Activated CD4-positive, alpha-beta T cell treated with anti-CD3 and anti-CD28 coated beads for 36 hours (primary cell): Measurements from ENCODE around the gene EZH1. TPM values are rescaled to one million over a fixed set of nuclear protein-coding genes. Genes with fewer than 3 reads are reported as not detected.
A peak's percentile ranks its signal among the peaks of the same experiment; 100 is the strongest.

Source experiments
- ATAC-seq: fragments of 200-7000 bp; cut with Tn5 transposase; one replicate; pipeline ENCODE4 v1.10.0; 2021; ENCODE audit warnings: mild to moderate bottlenecking, moderate library complexity
- CTCF ChIA-PET: fragments of 350-600 bp; sonication (Branson Sonifier 250); formaldehyde crosslinking; loops from one replicate; lab custom pipeline; 2021; ENCODE audit warnings: antibody characterized with exemption; lab: Charles Lee
- POLR2A ChIA-PET: fragments of 350-600 bp; sonication (Branson Sonifier 250); formaldehyde crosslinking; loops from one replicate; lab custom pipeline; 2021; ENCODE audit warnings: antibody characterized with exemption, inconsistent platforms; lab: Charles Lee
- DNase-seq: peaks from one replicate; pipeline ENCODE4 v3.0.0-alpha.2; 2020
- H3K27ac Mint-ChIP-seq: one replicate; pipeline ENCODE4 v1.8.0; 2021; ENCODE audit warnings: mixed read lengths
- H3K27me3 Mint-ChIP-seq: one replicate; pipeline ENCODE4 v1.8.0; 2021; ENCODE audit warnings: mixed read lengths
- H3K36me3 Mint-ChIP-seq: one replicate; pipeline ENCODE4 v1.8.0; 2021; ENCODE audit warnings: low read depth, mixed read lengths
- H3K4me1 Mint-ChIP-seq: one replicate; pipeline ENCODE4 v1.8.0; 2021; ENCODE audit warnings: mixed read lengths
- H3K4me3 Mint-ChIP-seq: one replicate; pipeline ENCODE4 v1.8.0; 2021; ENCODE audit warnings: mild to moderate bottlenecking, moderate library complexity, mixed read lengths
- H3K9me3 Mint-ChIP-seq: one replicate; pipeline ENCODE4 v1.8.0; 2021; ENCODE audit warnings: low read depth, mixed read lengths
- intact Hi-C, 2 experiments: fragments of 100-400 bp; cut with DNase I in 1 of 2; cut with micrococcal nuclease in 1 of 2; formaldehyde crosslinking; loops; one replicate each; pipeline versions ENCODE4 v1.14.2 to v1.15.1; 2022 to 2024; cut with DNase I, micrococcal nuclease
- total RNA-seq, 2 experiments: library from RNA; stranded (reverse); gene quantifications; one replicate each; pipeline ENCODE4 v1.2.3, GENCODE V29; 2021

EZH1 gene
- total RNA-seq, 2 experiments from 2014 or later = 28.6 to 29.5 TPM

- DNase-seq (peak; percentile 67), ATAC-seq (peak; percentile 30)
- ChIA-PET POLR2A (interaction anchor here (1.0 kb wide), 1 partner anchor 31 kb away, joined by 3 read pairs; no protein-coding TSS in a partner anchor), CTCF (interaction anchor here (1.8 kb wide), 1 partner anchor 26 kb away, joined by 5 read pairs; no protein-coding TSS in a partner anchor)
- peaks cover 33% of the 10 kb centered on the region for H3K4me1 Mint-ChIP-seq
- no peak overlapping the region for H3K27ac Mint-ChIP-seq
- no peak overlapping the region for H3K4me3 Mint-ChIP-seq
- no peaks in the 10 kb centered on the region for H3K9me3 Mint-ChIP-seq
- intact Hi-C loops = no loop called here
- peaks cover 77% of the 10 kb centered on the region for H3K36me3 Mint-ChIP-seq
- H3K27me3 Mint-ChIP-seq = no peaks in the 10 kb centered on the region
These were observed 38.1 kb downstream of the EZH1 start for GRCh38 chr17:42706732-42707131.

DNA sequence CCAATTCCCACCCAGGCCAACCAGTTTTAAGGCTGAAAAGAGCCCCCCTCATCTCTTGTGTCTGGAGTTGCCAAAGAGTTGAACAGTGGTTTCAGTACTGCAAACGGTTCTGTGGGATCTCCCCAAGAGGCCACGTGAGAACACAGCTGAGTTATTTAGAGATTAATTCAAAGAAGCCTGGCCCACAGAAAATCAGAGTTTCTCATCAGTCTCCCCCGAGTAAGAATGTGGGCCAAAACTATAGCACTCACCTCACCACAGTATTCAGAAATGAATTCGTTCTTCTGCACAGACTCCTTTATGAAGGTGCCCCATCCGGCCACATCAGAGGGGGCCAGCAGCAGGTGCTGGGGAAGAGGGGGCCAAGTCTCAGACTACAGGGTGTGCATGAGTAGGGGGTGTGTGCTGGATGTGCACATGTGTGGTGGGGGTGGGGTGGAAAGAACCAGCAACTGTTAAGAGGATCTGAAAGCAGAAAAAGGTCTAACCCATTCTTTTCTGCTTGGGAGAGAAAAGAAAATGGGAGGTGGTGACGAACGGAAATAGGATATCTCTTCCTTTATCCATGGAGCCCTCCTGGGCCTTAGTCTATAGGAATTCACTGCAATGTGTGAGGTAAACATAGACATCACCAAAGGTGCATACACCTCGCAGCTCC, 39.9 kb downstream of the EZH1 start:
- intact Hi-C loops = no loop called here
- Mint-ChIP-seq H3K36me3 (peaks cover 69% of the 10 kb centered on the region), H3K27me3 (no peaks in the 10 kb centered on the region), H3K27ac (no peak overlapping the region), H3K4me1 (peaks cover 33% of the 10 kb centered on the region), H3K9me3 (no peaks in the 10 kb centered on the region), H3K4me3 (no peak overlapping the region)
- CTCF ChIA-PET = interaction anchor here (0.8 to 1.2 kb wide), 2 partner anchors 115 to 127 kb away, joined by 3 to 5 read pairs; partner anchors contain the start of gene PSMC3IP
- peak; percentile 76 for DNase-seq
- POLR2A ChIA-PET = interaction anchor here (0.6 kb wide), 1 partner anchor 26 kb away, joined by 5 read pairs; no protein-coding TSS in a partner anchor
- peak; percentile 88 for ATAC-seq

DNA sequence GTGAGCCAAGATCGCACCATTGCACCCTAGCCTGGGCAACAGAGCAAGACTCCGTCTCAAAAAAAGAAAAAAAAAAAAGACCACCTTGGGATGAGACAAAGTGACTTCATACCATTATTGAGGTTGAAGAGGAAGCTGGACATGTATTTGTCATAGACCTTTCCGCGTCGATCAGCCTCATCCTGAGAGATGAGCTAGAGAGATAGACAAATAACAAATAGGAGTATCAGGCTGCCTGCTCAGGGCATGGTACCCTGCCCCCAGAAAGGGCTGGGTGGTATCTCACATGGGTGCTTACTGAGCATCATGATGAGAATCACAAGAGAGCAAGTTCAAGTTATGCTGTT, 40.4 kb downstream of the EZH1 start:
- ChIA-PET POLR2A (interaction anchor here (0.6 kb wide), 1 partner anchor 25 kb away, joined by 5 read pairs; no protein-coding TSS in a partner anchor), CTCF (interaction anchor here (0.6 to 1.2 kb wide), 2 partner anchors 25 to 116 kb away, joined by 3 to 5 read pairs; no protein-coding TSS in a partner anchor)
- DNase-seq = no peak
- intact Hi-C loops = no loop called here
- Mint-ChIP-seq H3K4me1 (peaks cover 33% of the 10 kb centered on the region), H3K4me3 (no peak overlapping the region), H3K27me3 (no peaks in the 10 kb centered on the region), H3K9me3 (no peaks in the 10 kb centered on the region), H3K36me3 (peaks cover 64% of the 10 kb centered on the region), H3K27ac (no peak overlapping the region)
- peak; percentile 39 for ATAC-seq

- no peak for DNase-seq
- POLR2A ChIA-PET = no interaction called here
- Mint-ChIP-seq H3K27me3 (no peaks in the 10 kb centered on the region), H3K4me1 (peaks cover 24% of the 10 kb centered on the region), H3K36me3 (peaks cover 45% of the 10 kb centered on the region), H3K27ac (no peak overlapping the region), H3K4me3 (no peak overlapping the region), H3K9me3 (no peaks in the 10 kb centered on the region)
- CTCF ChIA-PET = no interaction called here
- intact Hi-C loops = no loop called here
- no peak for ATAC-seq
These were observed 42.4 kb downstream of the EZH1 start for GRCh38 chr17:42702446-42702845.

GRCh38 chr17:42700586-42701289, 44.1 kb downstream of the EZH1 start:
- intact Hi-C loops = no loop called here
- H3K36me3 Mint-ChIP-seq = peaks cover 32% of the 10 kb centered on the region
- ChIA-PET CTCF (interaction anchor here (1.1 kb wide), 1 partner anchor 20 kb away, joined by 3 read pairs; no protein-coding TSS in a partner anchor), POLR2A (no interaction called here)
- DNase-seq (no peak), ATAC-seq (no peak)
- H3K9me3 Mint-ChIP-seq = no peaks in the 10 kb centered on the region
- no peak overlapping the region for H3K27ac Mint-ChIP-seq
- no peak overlapping the region for H3K4me3 Mint-ChIP-seq
- H3K27me3 Mint-ChIP-seq = no peaks in the 10 kb centered on the region
- peaks cover 11% of the 10 kb centered on the region for H3K4me1 Mint-ChIP-seq

GRCh38 chr17:42699415-42699740, 45.5 kb downstream of the EZH1 start:
- Mint-ChIP-seq H3K9me3 (no peaks in the 10 kb centered on the region), H3K27me3 (no peaks in the 10 kb centered on the region), H3K4me1 (peaks cover 1% of the 10 kb centered on the region), H3K36me3 (peaks cover 23% of the 10 kb centered on the region), H3K27ac (no peak overlapping the region), H3K4me3 (no peak overlapping the region)
- DNase-seq (no peak), ATAC-seq (no peak)
- CTCF ChIA-PET = interaction anchor here (0.7 to 1.1 kb wide), 2 partner anchors 18 to 27 kb away, joined by 3 to 4 read pairs; no protein-coding TSS in a partner anchor
- intact Hi-C loops = no loop called here
- POLR2A ChIA-PET = no interaction called here

DNA sequence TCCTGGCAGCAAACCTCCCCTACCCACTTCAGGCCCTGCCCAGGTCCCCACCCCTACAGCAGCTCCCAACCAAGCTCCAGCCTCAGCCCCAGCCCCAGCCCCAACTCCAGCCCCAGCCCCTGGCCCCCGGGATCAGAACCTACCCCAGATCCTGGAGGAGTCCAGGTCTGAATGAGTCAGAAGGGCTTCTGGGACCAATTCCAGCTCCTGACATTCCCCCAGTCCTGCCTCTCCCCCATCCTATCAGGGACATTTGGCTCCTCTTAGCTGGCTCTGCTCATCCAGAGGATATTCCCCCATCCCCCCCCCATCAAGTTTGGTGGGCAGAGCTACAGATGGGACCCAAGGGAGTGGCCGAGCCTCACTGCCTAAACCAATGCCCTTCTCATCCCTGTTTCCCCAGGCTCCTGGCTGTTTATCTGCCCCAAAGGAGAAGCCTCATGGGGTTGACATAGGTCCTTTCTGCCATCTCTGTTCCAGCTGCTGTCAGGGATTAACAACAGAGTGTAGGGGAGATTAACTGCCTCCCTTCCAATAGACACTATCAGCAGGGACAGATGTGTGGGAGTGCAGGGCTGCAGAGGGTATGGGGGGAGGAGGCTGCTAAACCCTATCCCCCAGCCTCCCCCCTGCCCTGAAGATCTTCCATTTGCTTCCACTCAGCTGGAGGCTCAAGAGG, 46.0 kb downstream of the EZH1 start:
- CTCF ChIA-PET = interaction anchor here (0.7 to 1.1 kb wide), 3 partner anchors 13 to 30 kb away, joined by 4 read pairs; no protein-coding TSS in a partner anchor
- H3K27me3 Mint-ChIP-seq = no peaks in the 10 kb centered on the region
- H3K4me3 Mint-ChIP-seq = no peak overlapping the region
- H3K9me3 Mint-ChIP-seq = no peaks in the 10 kb centered on the region
- H3K36me3 Mint-ChIP-seq = peaks cover 19% of the 10 kb centered on the region
- DNase-seq = no peak
- no peak overlapping the region for H3K27ac Mint-ChIP-seq
- intact Hi-C loops = no loop called here
- no peaks in the 10 kb centered on the region for H3K4me1 Mint-ChIP-seq
- ATAC-seq = no peak
- POLR2A ChIA-PET = interaction anchor here (0.9 kb wide), 1 partner anchor 19 kb away, joined by 3 read pairs; no protein-coding TSS in a partner anchor

GRCh38 chr17:42697108-42697811, 47.6 kb downstream of the EZH1 start:
- Mint-ChIP-seq H3K4me1 (no peaks in the 10 kb centered on the region), H3K36me3 (peaks cover 7% of the 10 kb centered on the region), H3K4me3 (no peak overlapping the region), H3K27me3 (no peaks in the 10 kb centered on the region), H3K9me3 (no peaks in the 10 kb centered on the region), H3K27ac (no peak overlapping the region)
- CTCF ChIA-PET = interaction anchor here (0.7 kb wide), 1 partner anchor 13 kb away, joined by 3 read pairs; no protein-coding TSS in a partner anchor
- no peak for ATAC-seq
- DNase-seq = no peak
- intact Hi-C loops = no loop called here
- POLR2A ChIA-PET = no interaction called here

- ATAC-seq (no peak), DNase-seq (no peak)
- intact Hi-C loops = no loop called here
- Mint-ChIP-seq H3K4me3 (no peak overlapping the region), H3K36me3 (peaks cover under 1% of the 10 kb centered on the region), H3K27ac (no peak overlapping the region), H3K9me3 (no peaks in the 10 kb centered on the region), H3K27me3 (no peaks in the 10 kb centered on the region), H3K4me1 (no peaks in the 10 kb centered on the region)
- CTCF ChIA-PET = interaction anchor here (1.0 to 1.2 kb wide), 2 partner anchors 15 to 17 kb away, joined by 3 read pairs; no protein-coding TSS in a partner anchor
- POLR2A ChIA-PET = interaction anchor here (0.6 kb wide), 1 partner anchor 73 kb away, joined by 7 read pairs; no protein-coding TSS in a partner anchor
These were observed 49.3 kb downstream of the EZH1 start for GRCh38 chr17:42695500-42695899.

DNA sequence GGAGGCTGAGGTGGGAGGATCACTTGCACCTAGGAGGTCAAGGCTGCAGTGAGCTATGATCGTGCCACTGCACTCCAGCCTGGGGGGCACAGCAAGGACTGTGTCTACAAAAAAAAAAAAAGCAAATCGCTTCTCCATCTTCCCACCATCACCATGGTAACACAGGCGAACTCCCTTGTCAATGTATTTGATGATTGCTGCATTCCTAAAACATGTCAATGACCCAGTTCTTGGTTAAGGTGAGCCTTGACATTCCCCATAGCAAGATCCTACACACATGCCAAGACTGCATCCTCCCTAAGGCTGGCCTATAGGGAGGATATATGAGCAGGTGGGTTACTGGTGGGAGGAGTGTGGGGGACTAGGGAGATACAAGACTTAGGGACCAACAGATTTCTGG, 50.3 kb downstream of the EZH1 start:
- DNase-seq (no peak), ATAC-seq (no peak)
- ChIA-PET POLR2A (no interaction called here), CTCF (interaction anchor here (1.8 kb wide), 1 partner anchor 11 kb away, joined by 5 read pairs; no protein-coding TSS in a partner anchor)
- H3K4me1 Mint-ChIP-seq = no peaks in the 10 kb centered on the region
- no peaks in the 10 kb centered on the region for H3K36me3 Mint-ChIP-seq
- no peak overlapping the region for H3K27ac Mint-ChIP-seq
- no peak overlapping the region for H3K4me3 Mint-ChIP-seq
- no peaks in the 10 kb centered on the region for H3K9me3 Mint-ChIP-seq
- intact Hi-C loops = no loop called here
- no peaks in the 10 kb centered on the region for H3K27me3 Mint-ChIP-seq
